DMS 273 treated with DMSO at 0.1 percent for 48 hours (cell line): Measurements from ENCODE around the gene NCSTN.

ENCODE experiments used
- DNase-seq: peaks from one replicate; lab custom pipeline; 2025; lab: John Stamatoyannopoulos, UW

NCSTN gene

GRCh38 chr1:160342953-160343869, at the start of gene NCSTN, which contains the start of gene COPA:
Gene NCSTN (plus strand): TSS chr1:160343383. CDS start chr1:160343397, 14 bp downstream.
Gene COPA (minus strand): TSS chr1:160343250. CDS start chr1:160343170, 80 bp downstream.
- DNase-seq = peak; percentile 79

GRCh38 chr1:160296036-160296435, 47.1 kb upstream of the NCSTN start:
- no peak for DNase-seq

GRCh38 chr1:160300173-160300572, 43.0 kb upstream of the NCSTN start:
- no peak for DNase-seq

GRCh38 chr1:160307118-160307791, 35.9 kb upstream of the NCSTN start:
- DNase-seq = no peak

- DNase-seq = no peak
Measured at GRCh38 chr1:160308451-160309184, 34.6 kb upstream of the NCSTN start.

GRCh38 chr1:160309185-160309557, 34.0 kb upstream of the NCSTN start:
- DNase-seq = no peak

GRCh38 chr1:160309571-160309970, 33.6 kb upstream of the NCSTN start:
- no peak for DNase-seq

GRCh38 chr1:160315359-160315758, 27.8 kb upstream of the NCSTN start:
- no peak for DNase-seq

- no peak for DNase-seq
Measured at GRCh38 chr1:160322831-160323230, 20.4 kb upstream of the NCSTN start.

- no peak for DNase-seq
Measured at GRCh38 chr1:160325252-160325651, 17.9 kb upstream of the NCSTN start.

- DNase-seq = no peak
Measured at GRCh38 chr1:160326418-160326817, 16.8 kb upstream of the NCSTN start.

- no peak for DNase-seq
Measured at GRCh38 chr1:160328184-160328583, 15.0 kb upstream of the NCSTN start.

GRCh38 chr1:160330119-160330518, 13.1 kb upstream of the NCSTN start:
- DNase-seq = no peak

- DNase-seq = no peak
Measured at GRCh38 chr1:160332516-160332915, 10.7 kb upstream of the NCSTN start.

GRCh38 chr1:160338580-160338979, 4.6 kb upstream of the NCSTN start:
- no peak for DNase-seq

GRCh38 chr1:160340146-160340545, 3.0 kb upstream of the NCSTN start:
- no peak for DNase-seq

GRCh38 chr1:160340866-160341265, 2.3 kb upstream of the NCSTN start:
- no peak for DNase-seq

- DNase-seq = no peak
Measured at GRCh38 chr1:160342526-160342925, 657 bp upstream of the NCSTN start.

GRCh38 chr1:160344241-160344640, 1.1 kb downstream of the NCSTN start:
- no peak for DNase-seq

- DNase-seq = no peak
Measured at GRCh38 chr1:160344936-160345335, 1.8 kb downstream of the NCSTN start.

GRCh38 chr1:160346463-160346862, 3.3 kb downstream of the NCSTN start:
- DNase-seq = no peak

GRCh38 chr1:160346958-160347357, 3.8 kb downstream of the NCSTN start:
- no peak for DNase-seq
